ENCODE data around the gene ZNF148.

DNA sequence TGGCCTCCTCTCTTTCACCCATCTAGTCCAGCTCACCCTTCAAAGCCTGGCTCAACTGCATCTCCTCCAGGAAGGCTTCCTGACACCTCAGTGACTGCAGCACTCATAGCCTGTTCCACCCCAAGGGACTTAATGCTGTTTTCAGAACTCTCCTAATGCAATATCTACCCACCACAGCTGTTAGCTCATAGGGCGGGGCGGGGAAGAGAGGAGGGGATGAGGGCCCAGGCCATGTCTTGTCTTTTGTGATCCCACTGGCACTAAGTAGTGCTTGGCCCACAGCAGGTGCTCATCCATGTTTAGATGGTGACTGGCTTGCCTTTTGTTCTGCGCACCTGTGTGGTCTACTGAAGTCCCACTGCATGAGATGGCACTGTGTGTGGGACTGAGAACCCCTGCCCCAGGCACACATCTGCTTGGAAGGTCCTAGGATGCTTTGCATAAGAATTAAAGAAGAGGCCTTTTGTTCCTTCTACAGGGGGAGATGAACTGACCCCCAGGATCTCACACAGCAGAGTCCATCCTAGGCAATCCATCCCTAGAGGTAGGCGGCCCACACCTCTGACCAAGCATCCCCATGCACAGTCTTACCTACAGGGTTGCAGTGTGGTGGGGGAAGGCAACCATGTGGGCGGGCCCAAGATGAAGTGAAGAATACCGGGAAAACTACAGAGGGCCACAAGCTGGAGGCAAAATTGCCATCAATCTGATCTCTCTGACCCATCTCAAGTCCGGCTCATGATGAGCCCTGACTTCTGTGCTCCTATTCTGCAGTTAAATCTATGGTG, 185.6 kb downstream of the ZNF148 start:
- TF ChIP-seq, protein P1, sequence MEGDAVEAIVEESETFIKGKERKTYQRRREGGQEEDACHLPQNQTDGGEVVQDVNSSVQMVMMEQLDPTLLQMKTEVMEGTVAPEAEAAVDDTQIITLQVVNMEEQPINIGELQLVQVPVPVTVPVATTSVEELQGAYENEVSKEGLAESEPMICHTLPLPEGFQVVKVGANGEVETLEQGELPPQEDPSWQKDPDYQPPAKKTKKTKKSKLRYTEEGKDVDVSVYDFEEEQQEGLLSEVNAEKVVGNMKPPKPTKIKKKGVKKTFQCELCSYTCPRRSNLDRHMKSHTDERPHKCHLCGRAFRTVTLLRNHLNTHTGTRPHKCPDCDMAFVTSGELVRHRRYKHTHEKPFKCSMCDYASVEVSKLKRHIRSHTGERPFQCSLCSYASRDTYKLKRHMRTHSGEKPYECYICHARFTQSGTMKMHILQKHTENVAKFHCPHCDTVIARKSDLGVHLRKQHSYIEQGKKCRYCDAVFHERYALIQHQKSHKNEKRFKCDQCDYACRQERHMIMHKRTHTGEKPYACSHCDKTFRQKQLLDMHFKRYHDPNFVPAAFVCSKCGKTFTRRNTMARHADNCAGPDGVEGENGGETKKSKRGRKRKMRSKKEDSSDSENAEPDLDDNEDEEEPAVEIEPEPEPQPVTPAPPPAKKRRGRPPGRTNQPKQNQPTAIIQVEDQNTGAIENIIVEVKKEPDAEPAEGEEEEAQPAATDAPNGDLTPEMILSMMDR (IDR thresholded peaks at IDR 0.05; ENCODE audit: borderline replicate concordance, extremely low read depth, low read length, poor library complexity, severe bottlenecking), result no peak
- no peak for TF ChIP-seq EZH2 (IDR thresholded peaks at IDR 0.05; ENCODE audit: borderline replicate concordance, low read depth, low read length, severe bottlenecking)
